Ovary (tissue), 9 donors: ENCODE results near the gene NDUFV1. TPM values are rescaled to one million over a fixed set of nuclear protein-coding genes. Genes with fewer than 3 reads are reported as not detected.
A peak's percentile ranks its signal among the peaks of the same experiment; 100 is the strongest.
"Not testable (repeated sequence)": the region's sequence is repeated elsewhere in the genome, so short reads cannot be mapped to it uniquely, and the experiment has no call there.

Source experiments
- DNase-seq, 5 donors: peaks; one replicate each; pipeline ENCODE4 v3.0.0-alpha.2; 2019 to 2020
- H3K27ac ChIP-seq, 2 donors: fragments of 200-600 bp; one replicate each; pipeline versions ENCODE4 v1.5.1 to v1.8.0; 2019 to 2022
- H3K27me3 ChIP-seq: fragments of 200-600 bp; one replicate; pipeline ENCODE4 v1.8.0; 2022
- H3K36me3 ChIP-seq: fragments of 200-600 bp; sonication (generic); one replicate; pipeline ENCODE4 v1.5.1; 2019
- H3K4me1 ChIP-seq: one replicate; pipeline ENCODE4 v1.8.1; 2013; ENCODE audit warnings: mild to moderate bottlenecking, moderate library complexity; ENCODE audit not compliant: insufficient read depth
- H3K4me3 ChIP-seq: fragments of 200-600 bp; sonication (generic); one replicate; pipeline ENCODE4 v1.5.1; 2017
- H3K9me3 ChIP-seq, 2 donors: fragments of 200-600 bp in 1 of 2; sonication (generic) in 1 of 2; one replicate each; pipeline versions ENCODE4 v1.5.1 to v1.8.1; 2013 to 2019; ENCODE audit warnings: mild to moderate bottlenecking in 1 of 2, moderate library complexity in 1 of 2
- CTCF ChIP-seq, 3 donors: fragments of 450-650 bp in 2 of 3; fragments of 200-600 bp in 1 of 3; IDR thresholded peaks; one replicate each; pipeline versions ENCODE4 v1.5.1 to v1.8.0; 2016 to 2022; ENCODE audit warnings: antibody characterized with exemption in 3 of 3, mild to moderate bottlenecking in 1 of 3
- EP300 ChIP-seq: sonication (generic); formaldehyde crosslinking; IDR thresholded peaks from one replicate; pipeline ENCODE4 v1.6.1; 2017; ENCODE audit warnings: antibody characterized with exemption
- POLR2A ChIP-seq: fragments of 450-650 bp; IDR thresholded peaks from one replicate; pipeline ENCODE4 v1.6.1; 2017; ENCODE audit warnings: antibody characterized with exemption, mild to moderate bottlenecking, moderate library complexity
- WGBS, 3 donors: extraction: QIAGEN DNeasy Blood & Tissue Kit in 1 of 3; methylation state at CpG; one replicate each; pipeline versions ENCODE4 v1.1.5 to v1.1.7; 2013 to 2017; 5-methylcytosine and 5-hydroxymethylcytosine counted together
- intact Hi-C, 4 donors: fragments of 100-400 bp; cut with DNase I; formaldehyde crosslinking; loops; one replicate each; pipeline versions ENCODE4 v1.11.0 to v1.15.1; 2022 to 2023
- polyA plus RNA-seq, 2 donors: library from polyadenylated mRNA; stranded (reverse); fragments of 200-250 nt in 1 of 2; fragments of 350-450 nt in 1 of 2; fragmentation: Illumina TruSeq in 1 of 2; extraction: RNeasy Lipid Tissue Mini Kit (QIAGEN cat#74804) in 1 of 2; gene quantifications; one replicate each; pipeline ENCODE4 v1.2.3, GENCODE V29; 2013 to 2014
- total RNA-seq, 7 donors: library from RNA; depleted of rRNA in 2 of 7; stranded (reverse); fragments of >200 nt in 2 of 7; fragmentation: NEBNext Ultra II Directional in 3 of 7; extraction: Animal tissue kit (Norgen Biotek cat#: 25700) in 3 of 7; gene quantifications; one replicate each; pipeline versions ENCODE4 v1.1.0 to v1.2.4, GENCODE V29; 2016 to 2023
- donor health status: DM: no; HTN: no; CAD: no; lungs with moderate emphysema.
- donor health status: DM: no; HTN: no; CAD: no.
- donor health status: Bipolar disorder and iron deficiency.
- donor health status: DM: yes; HTN: yes; CAD: no.
- donor health status: DM: no; HTN: no; CAD: no.
- donor health status: DM: yes; HTN: yes; CAD: no.

The NDUFV1 gene
- total and polyA plus RNA-seq, 9 donors: 47.7 to 184 (median 169) TPM

GRCh38 chr11:67633758-67634365, 27.1 kb downstream of the NDUFV1 start:
- DNase-seq: peak in 2 of 5 donors; percentile 14 to 31
- Histone ChIP-seq H3K27ac (no peak overlapping the region), H3K4me3 (no peak overlapping the region), H3K27me3 (no peaks in the 10 kb centered on the region), H3K9me3 (no peaks in the 10 kb centered on the region), H3K36me3 (no peaks in the 10 kb centered on the region), H3K4me1 (peaks cover 5% of the 10 kb centered on the region)
- intact Hi-C loops: no loop called here
- TF ChIP-seq POLR2A: no peak
- no peak for TF ChIP-seq CTCF (IDR thresholded peaks at IDR 0.05)
- no peak for TF ChIP-seq EP300
- WGBS, 3 donors: 80 to 86% (median 83%) methylated on average over 22 of the region's 22 CpGs

GRCh38 chr11:67634366-67635230, 27.9 kb downstream of the NDUFV1 start:
- no peaks in the 10 kb centered on the region for H3K36me3 ChIP-seq
- no peak overlapping the region for H3K4me3 ChIP-seq
- peaks cover 3% of the 10 kb centered on the region for H3K4me1 ChIP-seq
- 62 to 69% (median 66%) methylated on average over 20 of the region's 20 CpGs for WGBS, 3 donors
- no peaks in the 10 kb centered on the region for H3K27me3 ChIP-seq
- DNase-seq: peak in 2 of 5 donors; percentile 15 to 32
- TF ChIP-seq POLR2A (no peak), EP300 (no peak), CTCF (IDR thresholded peaks at IDR 0.05) (no peak)
- no peak overlapping the region for H3K27ac ChIP-seq
- intact Hi-C loops: no loop called here
- no peaks in the 10 kb centered on the region for H3K9me3 ChIP-seq

- no peak for TF ChIP-seq EP300
- no peak for TF ChIP-seq CTCF (IDR thresholded peaks at IDR 0.05)
- no peak for TF ChIP-seq POLR2A
- no peak for DNase-seq
- H3K36me3 ChIP-seq: no peaks in the 10 kb centered on the region
- H3K27me3 ChIP-seq: no peaks in the 10 kb centered on the region
- no peak overlapping the region for H3K27ac ChIP-seq
- H3K9me3 ChIP-seq: no peaks in the 10 kb centered on the region
- 66 to 68% (median 66%) methylated on average over 4 of the region's 4 CpGs for WGBS, 3 donors
- H3K4me3 ChIP-seq: no peak overlapping the region
- intact Hi-C loops: no loop called here
- peaks cover 3% of the 10 kb centered on the region for H3K4me1 ChIP-seq
Observed at GRCh38 chr11:67635231-67635521, 28.4 kb downstream of the NDUFV1 start.

GRCh38 chr11:67636962-67637361, 30.2 kb downstream of the NDUFV1 start:
- Histone ChIP-seq H3K4me1 (no peaks in the 10 kb centered on the region), H3K27ac (no peak overlapping the region), H3K9me3 (no peaks in the 10 kb centered on the region), H3K36me3 (no peaks in the 10 kb centered on the region), H3K27me3 (no peaks in the 10 kb centered on the region), H3K4me3 (no peak overlapping the region)
- intact Hi-C loops: no loop called here
- TF ChIP-seq EP300: no peak
- TF ChIP-seq POLR2A: no peak
- TF ChIP-seq CTCF (IDR thresholded peaks at IDR 0.05): no peak
- WGBS, 3 donors: 68 to 69% (median 69%) methylated on average over 6 of the region's 6 CpGs
- no peak for DNase-seq

GRCh38 chr11:67637441-67637840, 30.7 kb downstream of the NDUFV1 start:
- intact Hi-C loops, H3K27ac ChIP-seq, H3K4me3 ChIP-seq, DNase-seq, H3K9me3 ChIP-seq, H3K36me3 ChIP-seq, H3K27me3 ChIP-seq, H3K4me1 ChIP-seq: not testable (repeated sequence)
- 77 to 89% (median 84%) methylated on average over 3 of the region's 3 CpGs for WGBS, 3 donors
